Activated CD8-positive, alpha-beta memory T cell treated with anti-CD3 and anti-CD28 coated beads, Interleukin-2, amount 50 U/mL, for 1 hour (primary cell): ENCODE measurements around the gene SLC6A7.

Experiments used
- DNase-seq: peaks from one replicate; pipeline ENCODE4 v3.0.0-alpha.2; 2020; ENCODE audit errors: extremely low read depth

SLC6A7 gene

DNA sequence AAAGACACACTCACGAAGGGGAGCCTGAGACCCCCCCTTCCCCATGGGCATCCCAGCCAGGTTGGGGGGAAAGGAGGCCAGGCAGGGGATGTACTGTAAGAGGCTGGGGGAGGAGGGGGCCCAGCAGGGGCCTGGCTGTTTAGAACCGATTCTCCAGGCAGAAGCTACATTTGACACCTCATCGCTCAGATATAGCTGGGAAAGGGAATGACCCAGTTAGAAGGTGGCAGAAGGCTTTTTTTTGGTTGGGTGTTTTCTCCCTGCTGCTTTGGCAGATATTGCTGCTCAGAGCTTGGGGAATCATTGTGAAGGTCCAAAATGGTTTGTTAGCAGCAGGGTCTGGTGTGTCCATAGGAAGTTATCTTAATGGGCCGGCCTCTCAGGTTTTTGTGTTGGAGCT lies 17.3 kb upstream of the SLC6A7 start:
- no peak for DNase-seq

DNA sequence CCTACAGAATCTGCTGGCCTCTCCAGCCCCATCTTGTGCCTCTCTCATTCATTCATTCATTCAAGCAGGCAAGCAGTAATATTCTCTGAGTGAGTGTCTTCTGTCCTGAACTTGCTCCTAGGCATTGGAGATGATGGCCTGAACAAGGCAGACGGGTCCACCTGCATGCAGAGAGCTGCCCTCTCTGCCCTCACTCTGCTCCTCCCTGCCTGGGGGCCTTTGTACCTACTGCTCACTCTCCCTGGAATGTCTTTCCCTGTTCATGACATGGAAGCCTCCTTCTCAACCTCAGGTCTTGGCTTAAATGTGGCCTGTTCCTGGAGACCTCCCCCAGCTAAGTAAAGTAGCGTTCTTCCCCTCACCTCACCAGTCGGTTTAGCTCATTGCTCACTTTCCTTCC lies 16.7 kb upstream of the SLC6A7 start:
- DNase-seq: no peak

DNA sequence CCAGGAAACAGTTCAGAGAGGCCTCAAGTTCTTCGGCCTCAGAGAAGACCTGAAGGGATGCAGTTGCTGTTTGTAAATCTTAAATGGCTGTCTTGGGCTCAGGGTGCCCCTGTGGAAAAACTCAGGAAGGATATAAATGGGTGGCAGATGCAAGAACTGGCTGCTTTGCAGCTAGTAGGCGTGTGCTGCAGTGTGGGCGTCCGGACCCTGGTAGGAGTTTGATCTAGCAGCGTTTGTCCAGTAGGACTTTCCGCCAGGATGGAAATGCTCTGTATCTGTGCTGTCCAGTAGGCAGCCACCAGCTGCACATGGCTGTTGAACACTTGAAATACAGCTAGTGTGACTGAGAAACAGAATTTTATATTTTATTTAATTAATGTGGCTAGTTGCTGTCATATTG lies 15.6 kb upstream of the SLC6A7 start:
- no peak for DNase-seq

- no peak for DNase-seq
Observed at GRCh38 chr5:150175076-150175475, 14.8 kb upstream of the SLC6A7 start.

DNA sequence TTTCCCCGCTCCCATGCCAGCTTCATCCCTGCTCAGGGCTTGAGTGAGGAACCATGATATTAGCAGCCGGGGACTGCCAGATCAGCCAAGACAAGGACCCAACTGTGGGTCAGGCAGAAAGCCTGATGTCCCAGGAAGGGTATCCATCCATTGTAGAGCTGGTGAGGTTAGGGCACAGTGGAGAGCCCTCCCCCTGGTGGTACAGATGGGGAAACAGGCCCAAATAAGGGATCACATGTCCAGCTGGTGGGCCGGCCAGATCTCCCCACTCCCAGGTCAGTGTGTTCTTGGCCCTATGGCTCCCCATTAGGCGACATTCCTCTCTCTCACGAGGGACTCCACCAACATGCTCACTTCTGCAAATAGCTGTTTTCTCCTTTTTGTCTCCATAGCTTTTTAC lies 14.3 kb upstream of the SLC6A7 start:
- no peak for DNase-seq

GRCh38 chr5:150176745-150177477 lies 13.0 kb upstream of the SLC6A7 start:
- DNase-seq: no peak

DNA sequence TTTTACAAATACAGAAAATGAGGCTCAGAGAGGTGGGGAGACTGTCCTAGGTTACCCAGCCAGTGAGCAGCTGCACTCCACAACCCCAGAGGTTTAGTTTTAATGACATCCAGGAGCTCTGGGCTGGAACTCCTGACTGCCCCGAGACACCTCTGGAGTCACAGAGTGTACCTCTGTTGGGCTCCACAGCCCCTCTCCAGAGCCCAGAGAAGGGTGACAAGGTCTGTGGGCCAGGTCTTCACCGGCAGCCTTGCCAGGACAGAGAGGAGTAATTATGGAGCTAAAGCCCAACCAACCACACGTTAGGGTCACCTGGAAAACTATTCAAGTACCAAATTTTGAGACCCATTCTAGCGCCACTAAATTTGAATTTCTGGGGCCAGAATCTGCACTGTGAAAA lies 12.1 kb upstream of the SLC6A7 start:
- DNase-seq: no peak

GRCh38 chr5:150178262-150178661 lies 11.6 kb upstream of the SLC6A7 start:
- DNase-seq: no peak

DNA sequence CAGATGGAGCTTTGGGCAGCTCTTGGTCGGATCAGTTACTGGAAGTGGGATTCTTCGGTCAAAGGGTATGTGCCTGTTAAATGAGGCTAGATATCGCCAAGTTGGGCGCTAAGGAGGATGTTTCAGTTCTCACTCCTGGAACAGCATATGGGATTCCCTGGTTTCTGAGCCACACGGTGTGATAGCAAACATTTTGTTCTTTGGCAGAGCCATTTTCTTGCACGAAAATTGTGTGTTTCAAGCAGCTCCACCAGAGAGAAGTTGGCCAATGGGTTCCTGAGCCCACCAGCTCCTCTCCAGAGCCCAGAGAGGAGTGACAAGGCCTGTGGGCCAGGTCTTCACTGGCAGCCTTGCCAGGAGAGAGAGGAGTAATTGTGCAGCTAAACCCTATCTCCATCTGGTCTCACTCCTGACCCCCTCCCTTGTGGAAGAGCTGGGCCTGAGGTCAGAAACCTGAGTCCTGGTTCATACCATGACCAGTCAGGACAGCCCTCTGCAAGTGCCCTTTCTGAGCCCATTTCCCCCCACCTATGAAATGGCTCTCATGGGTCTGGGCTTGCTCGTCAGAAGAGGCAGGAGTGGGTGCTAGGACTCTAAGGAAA lies 10.7 kb upstream of the SLC6A7 start:
- no peak for DNase-seq

- no peak for DNase-seq
Observed at GRCh38 chr5:150180241-150181026, 9.4 kb upstream of the SLC6A7 start.

GRCh38 chr5:150181027-150181426 lies 8.8 kb upstream of the SLC6A7 start:
- no peak for DNase-seq

DNA sequence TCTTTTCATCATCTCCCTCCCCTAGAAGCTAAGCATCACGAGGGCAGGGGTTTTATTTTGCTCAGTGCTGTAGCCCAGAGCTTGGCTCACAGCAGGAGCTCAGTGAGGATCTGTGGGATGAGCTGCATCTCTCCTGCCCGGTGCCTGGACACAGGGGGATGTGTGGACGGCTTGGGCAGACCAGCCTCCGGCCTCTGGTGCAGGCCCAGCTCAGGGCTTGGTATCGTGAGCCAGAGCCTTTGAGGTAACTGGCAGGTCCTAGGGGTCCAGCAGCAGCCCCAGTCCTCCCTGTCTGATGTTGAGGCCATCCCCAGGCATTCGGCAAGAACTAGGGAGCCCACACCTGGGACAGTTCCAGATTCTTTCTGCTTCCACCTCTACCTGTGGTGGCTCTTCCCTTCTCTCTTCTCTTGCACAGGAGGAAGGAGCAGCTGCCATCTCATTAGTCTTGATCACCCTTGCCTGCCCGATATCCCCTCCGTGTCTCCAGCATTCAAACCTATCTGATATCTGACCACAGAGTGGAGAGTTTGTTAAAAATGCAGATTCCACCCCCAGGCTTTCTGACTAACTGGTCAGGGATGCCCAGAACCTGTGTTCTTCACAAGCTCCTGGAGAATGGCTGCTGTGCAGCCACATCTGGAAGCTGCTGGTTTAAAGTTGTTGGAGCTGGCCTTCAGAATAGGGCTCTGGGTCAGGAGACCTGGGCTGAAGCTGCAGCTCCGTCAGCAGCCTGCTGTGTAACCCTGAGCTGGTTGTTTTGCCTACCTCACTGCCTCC lies 7.9 kb upstream of the SLC6A7 start:
- no peak for DNase-seq

DNA sequence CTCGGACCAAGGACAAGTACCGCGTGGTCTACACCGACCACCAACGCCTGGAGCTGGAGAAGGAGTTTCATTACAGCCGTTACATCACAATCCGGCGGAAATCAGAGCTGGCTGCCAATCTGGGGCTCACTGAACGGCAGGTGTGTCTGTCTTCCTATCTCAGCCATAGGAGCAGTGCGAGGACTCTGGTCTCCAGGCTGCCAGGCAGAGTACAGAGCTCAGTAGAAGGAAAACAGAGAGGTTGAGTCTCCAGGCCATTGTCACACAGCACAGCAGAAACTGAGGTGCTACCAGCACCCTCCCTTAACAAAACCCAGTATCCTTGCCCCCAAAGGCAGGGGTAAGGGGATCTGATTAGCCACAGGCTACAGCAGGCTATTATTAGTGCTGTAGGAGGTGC lies 7.1 kb upstream of the SLC6A7 start:
- DNase-seq: no peak

GRCh38 chr5:150183436-150183835 lies 6.4 kb upstream of the SLC6A7 start:
- no peak for DNase-seq

DNA sequence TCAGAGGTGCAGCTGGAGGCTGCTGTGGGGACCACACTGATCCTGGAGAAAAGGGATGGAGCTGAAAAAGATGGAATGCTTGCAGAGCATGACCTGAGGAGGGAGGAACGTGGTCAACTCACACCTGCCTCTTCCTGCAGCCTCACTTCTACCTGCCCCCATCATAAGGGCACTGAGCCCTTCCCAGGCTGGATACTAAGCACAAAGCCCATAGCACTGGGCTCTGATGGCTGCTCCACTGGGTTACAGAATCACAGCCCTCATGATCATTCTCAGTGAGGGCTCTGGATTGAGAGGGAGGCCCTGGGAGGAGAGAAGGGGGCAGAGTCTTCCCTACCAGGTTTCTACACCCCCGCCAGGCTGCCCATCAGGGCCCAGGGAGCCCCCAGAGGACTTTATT lies 5.9 kb upstream of the SLC6A7 start:
- DNase-seq: no peak

GRCh38 chr5:150184990-150185912 lies 4.6 kb upstream of the SLC6A7 start:
- no peak for DNase-seq

DNA sequence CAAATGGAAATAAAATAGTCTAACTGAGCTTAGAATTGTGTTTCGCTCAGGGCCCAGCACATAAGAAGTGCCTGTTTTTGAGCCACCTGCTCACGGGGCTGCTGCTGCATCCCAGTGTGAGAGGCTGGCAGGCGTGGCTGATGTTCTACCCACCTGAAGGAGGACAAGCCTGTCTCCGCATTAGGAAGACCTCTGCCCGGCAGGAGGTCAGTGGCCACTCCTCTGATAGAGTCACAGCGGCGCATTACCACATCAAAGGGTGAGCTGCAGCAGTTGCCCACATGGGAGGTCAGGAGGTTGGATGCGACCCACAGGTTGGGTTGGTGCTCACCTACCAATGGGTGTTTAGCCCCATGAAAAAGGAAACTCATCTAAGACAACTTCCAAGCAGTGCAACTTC lies 3.7 kb upstream of the SLC6A7 start:
- no peak for DNase-seq

- no peak for DNase-seq
Observed at GRCh38 chr5:150186897-150187296, 3.0 kb upstream of the SLC6A7 start.

DNA sequence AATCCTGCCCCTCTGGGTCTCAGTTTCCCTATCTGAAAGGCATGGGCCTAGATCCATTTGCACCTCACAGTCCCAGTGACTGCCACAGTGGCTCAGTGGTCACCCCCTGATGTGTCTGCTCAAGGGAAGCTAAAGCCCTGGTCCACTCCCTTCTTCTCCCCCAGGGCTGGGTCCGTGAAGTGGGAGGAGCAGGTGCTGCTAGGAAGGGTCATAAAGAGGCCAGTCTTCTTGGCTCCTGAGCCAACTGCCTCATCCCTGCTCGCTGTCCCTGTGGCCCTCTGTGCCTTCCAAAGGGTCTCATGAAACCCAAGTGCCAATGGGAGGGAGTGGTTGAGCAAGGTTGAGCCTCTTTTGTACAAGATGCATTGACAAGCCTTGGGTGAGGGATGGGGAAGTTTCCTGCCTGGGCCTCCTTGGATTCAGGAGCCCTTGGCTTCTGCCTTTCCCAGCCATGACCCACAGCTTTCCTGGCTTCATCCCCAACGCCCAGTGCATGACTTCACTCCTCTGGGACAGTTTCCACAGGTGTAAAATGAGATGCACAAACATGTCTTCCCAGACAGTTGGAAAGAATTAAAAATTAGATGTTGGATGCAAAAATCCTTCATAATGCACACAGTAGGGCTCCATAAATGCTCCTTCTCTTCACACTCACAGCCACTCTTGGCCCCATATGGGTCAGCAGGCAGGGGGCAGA lies 1.6 kb upstream of the SLC6A7 start:
- DNase-seq: no peak

DNA sequence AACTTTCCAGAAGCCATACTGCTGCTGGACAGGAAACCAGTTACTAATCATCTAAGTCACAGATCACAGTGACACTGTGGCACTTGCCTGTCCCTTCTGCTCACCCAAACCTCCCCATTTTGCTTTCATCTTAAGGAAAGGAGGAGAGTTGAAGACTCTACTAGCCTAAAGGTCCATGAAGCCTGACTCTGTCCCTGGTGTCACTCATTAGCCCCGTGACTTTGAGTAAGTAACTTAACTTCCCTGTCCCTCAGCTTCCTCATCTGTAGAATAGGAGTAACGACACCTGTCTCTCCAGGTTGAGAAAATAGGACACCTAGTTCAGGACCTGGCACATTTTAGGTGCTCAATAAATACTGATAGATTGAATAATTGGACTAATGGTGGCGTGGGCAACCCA lies 536 bp upstream of the SLC6A7 start:
- no peak for DNase-seq
